ENCODE results near the gene DERA. TPM values are rescaled to one million over a fixed set of nuclear protein-coding genes. Genes with fewer than 3 reads are reported as not detected.

Gene DERA
- total and polyA plus RNA-seq, 2 of the 8 experiments (the other 6 are each of a cell fraction or from before 2014, with no cell fraction given) = 13.1 to 17.1 TPM

DNA sequence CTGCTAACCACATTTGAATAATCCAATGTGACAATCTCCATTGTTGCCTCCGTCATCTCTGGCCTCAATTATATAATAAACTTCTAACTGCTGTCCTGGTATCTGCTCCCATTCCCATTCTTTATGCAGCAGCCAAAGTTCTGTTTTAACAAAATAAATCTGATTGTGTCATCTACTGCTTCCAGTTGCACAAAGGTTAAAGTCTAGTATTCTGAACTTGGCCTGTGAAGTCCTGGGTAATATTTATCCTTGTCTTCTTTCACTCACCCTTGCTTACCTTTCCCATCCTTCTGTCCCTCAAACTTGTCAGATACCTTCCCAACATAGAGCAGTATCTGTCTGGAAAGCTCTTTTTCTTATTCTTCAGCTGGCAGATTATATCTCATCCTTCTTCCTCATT is 48.3 kb upstream of the DERA start (continued):
- TF ChIP-seq, protein P1, sequence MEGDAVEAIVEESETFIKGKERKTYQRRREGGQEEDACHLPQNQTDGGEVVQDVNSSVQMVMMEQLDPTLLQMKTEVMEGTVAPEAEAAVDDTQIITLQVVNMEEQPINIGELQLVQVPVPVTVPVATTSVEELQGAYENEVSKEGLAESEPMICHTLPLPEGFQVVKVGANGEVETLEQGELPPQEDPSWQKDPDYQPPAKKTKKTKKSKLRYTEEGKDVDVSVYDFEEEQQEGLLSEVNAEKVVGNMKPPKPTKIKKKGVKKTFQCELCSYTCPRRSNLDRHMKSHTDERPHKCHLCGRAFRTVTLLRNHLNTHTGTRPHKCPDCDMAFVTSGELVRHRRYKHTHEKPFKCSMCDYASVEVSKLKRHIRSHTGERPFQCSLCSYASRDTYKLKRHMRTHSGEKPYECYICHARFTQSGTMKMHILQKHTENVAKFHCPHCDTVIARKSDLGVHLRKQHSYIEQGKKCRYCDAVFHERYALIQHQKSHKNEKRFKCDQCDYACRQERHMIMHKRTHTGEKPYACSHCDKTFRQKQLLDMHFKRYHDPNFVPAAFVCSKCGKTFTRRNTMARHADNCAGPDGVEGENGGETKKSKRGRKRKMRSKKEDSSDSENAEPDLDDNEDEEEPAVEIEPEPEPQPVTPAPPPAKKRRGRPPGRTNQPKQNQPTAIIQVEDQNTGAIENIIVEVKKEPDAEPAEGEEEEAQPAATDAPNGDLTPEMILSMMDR (IDR thresholded peaks at IDR 0.05; ENCODE audit: control extremely low read depth in 1 of 3, insufficient read depth in 1 of 3, low read depth in 1 of 3, low read length in 3 of 3) = no peak
- no peak for TF ChIP-seq SIN3A (conservative IDR thresholded peaks at IDR 0.05 in 1 of 2, IDR thresholded peaks at IDR 0.05 in 1 of 2; ENCODE audit: low read depth in 1 of 2, low read length in 2 of 2)
- TF ChIP-seq CHD2 (IDR thresholded peaks at IDR 0.05; ENCODE audit: low read length) = no peak
- TF ChIP-seq CEBPB (IDR thresholded peaks at IDR 0.05; ENCODE audit: low read depth, low read length) = no peak
